Stomach smooth muscle (tissue), 2 donors: ENCODE results near the gene ELMO1.

Experiments used
- H3K27ac ChIP-seq: one replicate; pipeline ENCODE4 v1.7.0; 2013; ENCODE audit warnings: mild to moderate bottlenecking, low read length, inconsistent platforms
- H3K27me3 ChIP-seq, 2 donors: one replicate each; pipeline ENCODE4 v1.7.0; 2013; ENCODE audit warnings: low read length in 2 of 2; ENCODE audit not compliant: insufficient read depth in 2 of 2, control insufficient read depth in 1 of 2
- H3K36me3 ChIP-seq, 2 donors: one replicate each; pipeline ENCODE4 v1.7.0; 2013; ENCODE audit warnings: low read length in 2 of 2; ENCODE audit not compliant: control insufficient read depth in 2 of 2, insufficient read depth in 2 of 2
- H3K4me1 ChIP-seq: one replicate; pipeline ENCODE4 v1.7.0; 2013; ENCODE audit warnings: low read length; ENCODE audit not compliant: control insufficient read depth, insufficient read depth
- H3K4me3 ChIP-seq, 2 donors: one replicate each; pipeline ENCODE4 v1.7.0; 2013; ENCODE audit warnings: low read length in 2 of 2
- H3K9ac ChIP-seq, 2 donors: one replicate each; pipeline ENCODE4 v1.7.0; 2013; ENCODE audit warnings: low read length in 2 of 2, mild to moderate bottlenecking in 1 of 2
- H3K9me3 ChIP-seq, 2 donors: one replicate each; pipeline ENCODE4 v1.7.0; 2013; ENCODE audit warnings: low read length in 2 of 2; ENCODE audit not compliant: control insufficient read depth in 2 of 2
- donor health status: healthy.
- donor health status: Pancreatic carcinoma.

ELMO1 gene

GRCh38 chr7:37409461-37409860, 39.2 kb downstream of the ELMO1 start:
- Histone ChIP-seq H3K27ac (no peak overlapping the region), H3K9ac (no peak overlapping the region), H3K9me3 (no peaks in the 10 kb centered on the region), H3K27me3 (no peaks in the 10 kb centered on the region), H3K36me3 (no peaks in the 10 kb centered on the region), H3K4me1 (no peaks in the 10 kb centered on the region), H3K4me3 (no peak overlapping the region)

DNA sequence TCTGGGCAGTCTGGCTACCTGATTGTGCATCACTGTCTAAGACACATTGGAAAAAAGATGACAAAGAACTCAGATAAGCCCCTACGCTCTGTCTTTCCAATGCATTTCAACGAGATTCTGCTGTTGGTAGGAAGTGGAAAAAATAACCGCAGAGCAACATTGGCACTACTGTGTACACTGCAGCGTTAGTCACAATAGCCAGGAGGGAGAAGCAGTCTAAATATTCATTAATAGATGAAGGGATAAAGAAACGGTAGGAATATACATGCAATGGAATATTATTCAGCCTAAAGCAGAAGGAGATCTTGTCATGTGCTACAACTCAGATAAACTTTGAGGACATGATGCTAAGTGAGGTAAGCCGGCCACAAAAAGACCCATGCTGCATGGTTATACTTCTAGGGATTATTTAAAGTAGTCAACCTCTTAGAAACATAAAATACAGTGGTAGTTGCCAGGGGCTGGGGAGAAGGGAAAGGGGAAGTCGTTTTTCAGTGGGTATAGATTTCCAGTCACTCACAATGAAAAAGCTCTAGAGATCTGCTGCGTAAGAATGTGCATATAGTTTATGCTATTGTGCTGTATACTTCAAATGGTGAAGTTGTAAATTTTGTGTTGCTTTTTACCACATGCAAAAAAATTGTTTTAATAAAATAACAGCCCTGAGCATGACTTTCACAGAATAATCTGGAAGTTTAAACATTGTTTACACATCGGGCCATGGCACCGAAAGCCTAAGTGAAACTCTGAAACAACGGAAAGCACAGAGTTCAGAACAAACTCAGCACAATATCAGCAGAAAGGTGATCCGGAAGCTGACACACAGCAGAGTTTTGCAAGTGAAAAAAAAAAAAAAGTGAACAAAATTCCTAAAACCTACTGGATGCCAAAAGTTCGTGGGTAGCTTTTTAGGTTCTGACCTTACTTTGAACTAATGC, 40.1 kb downstream of the ELMO1 start:
- Histone ChIP-seq H3K27me3 (no peaks in the 10 kb centered on the region), H3K27ac (no peak overlapping the region), H3K9ac (no peak overlapping the region), H3K36me3 (no peaks in the 10 kb centered on the region), H3K4me3 (no peak overlapping the region), H3K4me1 (no peaks in the 10 kb centered on the region), H3K9me3 (no peaks in the 10 kb centered on the region)

DNA sequence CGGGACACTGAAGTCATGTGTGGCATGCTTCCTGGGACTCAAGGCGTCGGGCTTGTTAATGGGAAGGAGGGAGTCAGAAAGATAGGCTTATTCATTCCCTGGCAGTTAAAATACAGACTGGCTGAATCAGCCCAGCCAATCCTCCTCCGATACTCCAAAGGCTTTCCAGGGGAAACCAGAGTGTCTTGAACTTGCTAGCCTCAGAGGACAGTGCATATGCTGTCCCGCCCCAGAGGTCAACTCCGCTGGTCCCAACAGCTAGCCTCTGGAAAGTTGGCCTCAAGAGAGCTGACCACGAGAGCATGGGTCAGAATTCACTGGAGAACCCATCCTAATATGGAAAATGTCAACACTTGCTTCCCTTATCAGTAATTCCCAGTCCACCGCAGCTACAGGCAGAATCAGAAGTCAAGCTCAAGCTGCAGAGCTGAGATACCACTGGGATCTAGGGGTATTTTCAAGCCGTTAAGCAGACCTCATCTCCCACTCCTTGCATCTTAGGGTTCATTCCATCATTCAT, 43.0 kb downstream of the ELMO1 start:
- Histone ChIP-seq H3K36me3 (no peaks in the 10 kb centered on the region), H3K27ac (no peak overlapping the region), H3K4me3 (peak overlapping the region in 1 of 2 donors; percentile 3), H3K27me3 (no peaks in the 10 kb centered on the region), H3K4me1 (no peaks in the 10 kb centered on the region), H3K9ac (no peak overlapping the region), H3K9me3 (no peaks in the 10 kb centered on the region)

GRCh38 chr7:37405128-37405527, 43.5 kb downstream of the ELMO1 start:
- Histone ChIP-seq H3K9ac (no peak overlapping the region), H3K27ac (no peak overlapping the region), H3K4me1 (no peaks in the 10 kb centered on the region), H3K9me3 (no peaks in the 10 kb centered on the region), H3K4me3 (no peak overlapping the region), H3K36me3 (no peaks in the 10 kb centered on the region), H3K27me3 (no peaks in the 10 kb centered on the region)

GRCh38 chr7:37399876-37400421, 48.7 kb downstream of the ELMO1 start:
- Histone ChIP-seq H3K9ac (no peak overlapping the region), H3K27me3 (no peaks in the 10 kb centered on the region), H3K4me3 (no peak overlapping the region), H3K36me3 (no peaks in the 10 kb centered on the region), H3K27ac (no peak overlapping the region), H3K9me3 (no peaks in the 10 kb centered on the region), H3K4me1 (no peaks in the 10 kb centered on the region)

- H3K9me3 ChIP-seq, result no peaks in the 10 kb centered on the region
- no peaks in the 10 kb centered on the region for H3K4me1 ChIP-seq
- H3K27me3 ChIP-seq, result no peaks in the 10 kb centered on the region
- no peak overlapping the region for H3K9ac ChIP-seq
- no peaks in the 10 kb centered on the region for H3K36me3 ChIP-seq
- H3K27ac ChIP-seq, result no peak overlapping the region
- H3K4me3 ChIP-seq, result no peak overlapping the region
Observed at GRCh38 chr7:37398403-37398802, 50.3 kb downstream of the ELMO1 start.

DNA sequence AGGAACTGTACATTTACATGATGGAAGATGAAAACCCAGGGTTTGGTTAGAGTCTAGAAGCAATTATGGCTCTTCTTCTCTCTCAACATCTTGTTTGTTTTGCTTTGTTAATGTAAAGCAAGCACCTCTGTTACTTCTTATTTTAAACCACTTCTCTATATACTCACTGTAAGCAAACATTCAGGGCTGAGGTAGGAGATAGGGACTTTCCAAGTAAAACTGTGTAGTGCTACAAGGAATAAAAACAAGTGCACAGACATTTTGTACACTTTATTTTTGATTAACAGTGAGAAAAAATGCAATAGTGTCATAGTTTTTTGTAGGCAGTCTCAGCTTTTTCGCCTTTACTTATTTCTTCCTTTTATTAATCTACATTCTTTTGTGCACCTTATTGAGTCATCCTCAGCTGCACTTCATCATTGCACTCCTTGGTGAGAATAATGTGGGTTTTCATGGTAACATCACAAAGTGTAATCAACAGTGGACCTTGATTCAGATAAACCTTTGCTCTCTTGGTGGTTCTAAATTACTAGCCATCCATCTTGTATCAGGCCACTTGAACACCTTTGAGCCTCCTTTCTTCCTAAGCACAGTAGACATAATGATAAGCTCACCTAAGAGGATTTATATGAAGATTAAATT, 52.9 kb downstream of the ELMO1 start:
- Histone ChIP-seq H3K4me1 (peaks cover 2% of the 10 kb centered on the region), H3K36me3 (no peaks in the 10 kb centered on the region), H3K27ac (no peak overlapping the region), H3K4me3 (no peak overlapping the region), H3K9ac (no peak overlapping the region), H3K27me3 (no peaks in the 10 kb centered on the region), H3K9me3 (no peaks in the 10 kb centered on the region)

GRCh38 chr7:37394158-37394557, 54.5 kb downstream of the ELMO1 start:
- Histone ChIP-seq H3K36me3 (no peaks in the 10 kb centered on the region), H3K4me3 (no peak overlapping the region), H3K27me3 (no peaks in the 10 kb centered on the region), H3K27ac (no peak overlapping the region), H3K9me3 (no peaks in the 10 kb centered on the region), H3K4me1 (peaks cover 2% of the 10 kb centered on the region), H3K9ac (no peak overlapping the region)

- Histone ChIP-seq H3K27me3 (no peaks in the 10 kb centered on the region), H3K4me1 (peaks cover 2% of the 10 kb centered on the region), H3K9ac (no peak overlapping the region), H3K9me3 (no peaks in the 10 kb centered on the region), H3K36me3 (no peaks in the 10 kb centered on the region), H3K4me3 (no peak overlapping the region), H3K27ac (no peak overlapping the region)
Observed at GRCh38 chr7:37393476-37393875, 55.2 kb downstream of the ELMO1 start.

DNA sequence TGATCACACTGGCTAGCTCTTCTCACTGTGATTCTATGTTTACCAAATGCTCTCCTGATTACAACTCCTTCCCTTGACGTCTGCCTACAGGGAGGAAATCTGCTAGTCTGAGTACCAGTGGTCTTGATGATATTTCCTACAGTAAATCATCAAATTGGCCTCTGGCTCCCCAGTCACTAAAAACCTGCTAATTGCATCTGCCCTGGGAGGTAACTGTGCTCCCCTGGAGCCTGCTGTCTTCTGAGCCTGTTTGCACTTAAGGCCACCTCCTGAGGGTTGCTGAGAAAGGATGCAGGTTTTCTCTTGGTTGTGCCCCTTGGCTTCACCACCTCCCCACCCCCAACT, 56.0 kb downstream of the ELMO1 start:
- Histone ChIP-seq H3K9ac (no peak overlapping the region), H3K9me3 (no peaks in the 10 kb centered on the region), H3K4me3 (no peak overlapping the region), H3K36me3 (no peaks in the 10 kb centered on the region), H3K27ac (no peak overlapping the region), H3K4me1 (peaks cover 2% of the 10 kb centered on the region), H3K27me3 (no peaks in the 10 kb centered on the region)
